HAP-1 (cell line): ENCODE measurements around the gene AMIGO3.
"Not testable (repeated sequence)": the region's sequence is repeated elsewhere in the genome, so short reads cannot be mapped to it uniquely, and the experiment has no call there.

Experiments
- DNase-seq, 2 experiments: peaks; one replicate each; pipeline ENCODE4 v3.0.0-alpha.2; 2016 to 2020; ENCODE audit warnings: low spot score in 2 of 2
- H3K27me3 ChIP-seq: fragments of 250-450 bp; sonication (Bioruptor Pico); 2 replicates; pipeline ENCODE4 v1.5.1; 2020; ENCODE audit warnings: low read depth, mild to moderate bottlenecking, moderate library complexity
- H3K36me3 ChIP-seq: fragments of 250-450 bp; sonication (Bioruptor Pico); replicated peaks from 2 replicates; pipeline ENCODE4 v1.5.1; 2020; ENCODE audit warnings: mild to moderate bottlenecking
- H3K4me1 ChIP-seq: fragments of 250-450 bp; sonication (Bioruptor Pico); 2 replicates; pipeline ENCODE4 v1.5.1; 2020; ENCODE audit warnings: mild to moderate bottlenecking
- H3K4me3 ChIP-seq: fragments of 250-450 bp; sonication (Bioruptor Pico); 2 replicates; pipeline ENCODE4 v1.5.1; 2020; ENCODE audit warnings: mild to moderate bottlenecking, moderate library complexity
- H3K9me3 ChIP-seq: fragments of 250-450 bp; sonication (Bioruptor Pico); 2 replicates; pipeline ENCODE4 v1.5.1; 2020; ENCODE audit warnings: mild to moderate bottlenecking, moderate library complexity
- in situ Hi-C: fragments of 300-500 bp; cut with MboI; formaldehyde crosslinking; loops from 3 replicates; pipeline ENCODE4 v1.14.3; 2020; ENCODE audit warnings: low sequenced_read_pairs, inconsistent platforms, mixed read lengths

The AMIGO3 gene

GRCh38 chr3:49719214-49719884 is at the start of gene AMIGO3:
Gene AMIGO3 (minus strand): TSS chr3:49719684. CDS start chr3:49719465, 219 bp downstream.
- Histone ChIP-seq H3K4me1 (peaks cover 8% of the 10 kb centered on the region), H3K27me3 (no peaks in the 10 kb centered on the region), H3K36me3 (peaks cover 40% of the 10 kb centered on the region), H3K4me3 (peak within 1 kb of the TSS; percentile 33), H3K9me3 (0 out of 2 replicates have a peak, but pooled peaks cover 3% of the 10 kb centered on the region)
- in situ Hi-C loops: no loop called here
- peak; percentile 78 to 96 for DNase-seq

- no peaks in the 10 kb centered on the region for H3K4me1 ChIP-seq
- H3K27me3 ChIP-seq: no peaks in the 10 kb centered on the region
- no peak for DNase-seq
- H3K36me3 ChIP-seq: no peaks in the 10 kb centered on the region; the same call in 1 of the 2 replicates
- H3K4me3 ChIP-seq: no peak overlapping the region
- no peaks in the 10 kb centered on the region for H3K9me3 ChIP-seq
- in situ Hi-C loops: no loop called here
Measured at GRCh38 chr3:49763981-49764380, 44.5 kb upstream of the AMIGO3 start.

GRCh38 chr3:49761661-49762060 is 42.2 kb upstream of the AMIGO3 start:
- in situ Hi-C loops: no loop called here
- no peaks in the 10 kb centered on the region; the same call in 1 of the 2 replicates for H3K36me3 ChIP-seq
- no peaks in the 10 kb centered on the region for H3K9me3 ChIP-seq
- no peaks in the 10 kb centered on the region for H3K4me1 ChIP-seq
- no peak for DNase-seq
- H3K27me3 ChIP-seq: no peaks in the 10 kb centered on the region
- no peak overlapping the region for H3K4me3 ChIP-seq

GRCh38 chr3:49759226-49759625 is 39.7 kb upstream of the AMIGO3 start:
- in situ Hi-C loops: no loop called here
- Histone ChIP-seq H3K9me3 (no peaks in the 10 kb centered on the region), H3K27me3 (no peaks in the 10 kb centered on the region), H3K4me1 (no peaks in the 10 kb centered on the region), H3K36me3 (no peaks in the 10 kb centered on the region; the same call in 1 of the 2 replicates), H3K4me3 (no peak overlapping the region)
- no peak for DNase-seq

GRCh38 chr3:49757197-49757596 is 37.7 kb upstream of the AMIGO3 start:
- DNase-seq: no peak
- Histone ChIP-seq H3K4me1 (no peaks in the 10 kb centered on the region; the same call in 1 of the 2 replicates), H3K27me3 (no peaks in the 10 kb centered on the region), H3K9me3 (no peaks in the 10 kb centered on the region), H3K36me3 (no peaks in the 10 kb centered on the region; the same call in 1 of the 2 replicates), H3K4me3 (no peak overlapping the region)
- in situ Hi-C loops: no loop called here

- peaks cover 4% of the 10 kb centered on the region for H3K4me1 ChIP-seq
- DNase-seq: no peak
- H3K9me3 ChIP-seq: no peaks in the 10 kb centered on the region
- no peaks in the 10 kb centered on the region for H3K27me3 ChIP-seq
- H3K36me3 ChIP-seq: no peaks in the 10 kb centered on the region; the same call in 1 of the 2 replicates
- no peak overlapping the region for H3K4me3 ChIP-seq
- in situ Hi-C loops: no loop called here
Measured at GRCh38 chr3:49756036-49756435, 36.6 kb upstream of the AMIGO3 start.

- no peak overlapping the region for H3K4me3 ChIP-seq
- H3K36me3 ChIP-seq: 0 out of 2 replicates have a peak, but pooled peaks cover under 1% of the 10 kb centered on the region
- in situ Hi-C loops: no loop called here
- no peak for DNase-seq
- no peaks in the 10 kb centered on the region for H3K9me3 ChIP-seq
- H3K27me3 ChIP-seq: no peaks in the 10 kb centered on the region
- peaks cover 4% of the 10 kb centered on the region for H3K4me1 ChIP-seq
Measured at GRCh38 chr3:49754536-49754935, 35.1 kb upstream of the AMIGO3 start.

GRCh38 chr3:49751501-49751900 is 32.0 kb upstream of the AMIGO3 start:
- H3K4me1 ChIP-seq: peaks cover 4% of the 10 kb centered on the region
- no peak overlapping the region for H3K4me3 ChIP-seq
- DNase-seq: no peak
- in situ Hi-C loops: no loop called here
- peaks cover 15% of the 10 kb centered on the region for H3K36me3 ChIP-seq
- H3K9me3 ChIP-seq: no peaks in the 10 kb centered on the region
- no peaks in the 10 kb centered on the region for H3K27me3 ChIP-seq

GRCh38 chr3:49750056-49750455 is 30.6 kb upstream of the AMIGO3 start:
- in situ Hi-C loops: no loop called here
- Histone ChIP-seq H3K4me3 (no peak overlapping the region), H3K27me3 (no peaks in the 10 kb centered on the region), H3K4me1 (peaks cover 9% of the 10 kb centered on the region), H3K36me3 (peaks cover 15% of the 10 kb centered on the region), H3K9me3 (no peaks in the 10 kb centered on the region)
- no peak for DNase-seq

GRCh38 chr3:49748874-49749273 is 29.4 kb upstream of the AMIGO3 start:
- H3K36me3 ChIP-seq: peaks cover 21% of the 10 kb centered on the region
- in situ Hi-C loops, H3K27me3 ChIP-seq, H3K9me3 ChIP-seq, H3K4me3 ChIP-seq, DNase-seq, H3K4me1 ChIP-seq: not testable (repeated sequence)

- no peak overlapping the region for H3K4me3 ChIP-seq
- peaks cover 21% of the 10 kb centered on the region for H3K36me3 ChIP-seq
- H3K4me1 ChIP-seq: peaks cover 9% of the 10 kb centered on the region
- no peaks in the 10 kb centered on the region for H3K9me3 ChIP-seq
- in situ Hi-C loops: no loop called here
- DNase-seq: no peak
- no peaks in the 10 kb centered on the region for H3K27me3 ChIP-seq
Measured at GRCh38 chr3:49747792-49748480, 28.5 kb upstream of the AMIGO3 start.

- no peaks in the 10 kb centered on the region for H3K9me3 ChIP-seq
- DNase-seq: peak in 1 of 2 experiments; percentile 52
- in situ Hi-C loops: no loop called here
- H3K36me3 ChIP-seq: peaks cover 21% of the 10 kb centered on the region
- peaks cover 5% of the 10 kb centered on the region; the same call in 1 of the 2 replicates for H3K4me1 ChIP-seq
- H3K27me3 ChIP-seq: no peaks in the 10 kb centered on the region
- H3K4me3 ChIP-seq: no peak overlapping the region
Measured at GRCh38 chr3:49745986-49746385, 26.5 kb upstream of the AMIGO3 start.

GRCh38 chr3:49740427-49740826 is 20.9 kb upstream of the AMIGO3 start:
- Histone ChIP-seq H3K9me3 (no peaks in the 10 kb centered on the region), H3K36me3 (peaks cover 30% of the 10 kb centered on the region), H3K4me3 (no peak overlapping the region), H3K27me3 (no peaks in the 10 kb centered on the region), H3K4me1 (no peaks in the 10 kb centered on the region)
- DNase-seq: no peak
- in situ Hi-C loops: no loop called here

GRCh38 chr3:49738067-49738713 is 18.7 kb upstream of the AMIGO3 start:
- Histone ChIP-seq H3K36me3 (peaks cover 36% of the 10 kb centered on the region), H3K9me3 (no peaks in the 10 kb centered on the region), H3K27me3 (no peaks in the 10 kb centered on the region), H3K4me3 (no peak overlapping the region), H3K4me1 (no peaks in the 10 kb centered on the region)
- in situ Hi-C loops: no loop called here
- DNase-seq: no peak
